Activated naive CD4-positive, alpha-beta T cell treated with anti-CD3 and anti-CD28 coated beads, Interleukin-2, amount 50 U/mL, for 72 hours (primary cell): ENCODE data around the gene CALHM3. TPM values are rescaled to one million over a fixed set of nuclear protein-coding genes. Genes with fewer than 3 reads are reported as not detected.
"Not testable (repeated sequence)": the region's sequence is repeated elsewhere in the genome, so short reads cannot be mapped to it uniquely, and the experiment has no call there.

Experiments
- ATAC-seq, 2 donors: fragments of 150-1000 bp; cut with Tn5 transposase; 2 replicates each; pipeline ENCODE4 v1.10.0; 2021; ENCODE audit warnings: mild to moderate bottlenecking in 2 of 2, moderate library complexity in 2 of 2
- DNase-seq, 2 donors: peaks; one replicate each; pipeline ENCODE4 v3.0.0; 2021 to 2022; ENCODE audit warnings: low spot score in 2 of 2
- H3K27ac Mint-ChIP-seq, 2 donors: one replicate each; pipeline ENCODE4 v1.8.0; 2022; ENCODE audit warnings: mild to moderate bottlenecking in 2 of 2, mixed read lengths in 2 of 2
- H3K36me3 Mint-ChIP-seq, 2 donors: one replicate each; pipeline ENCODE4 v1.8.0; 2022; ENCODE audit warnings: mixed read lengths in 2 of 2
- H3K9me3 Mint-ChIP-seq, 2 donors: one replicate each; pipeline ENCODE4 v1.8.0; 2022; ENCODE audit warnings: mixed read lengths in 2 of 2
- total RNA-seq, 2 donors: library from RNA; stranded (reverse); gene quantifications; one replicate each; pipeline ENCODE4 v1.2.3, GENCODE V29; 2022

The CALHM3 gene
- total RNA-seq = not detected

DNA sequence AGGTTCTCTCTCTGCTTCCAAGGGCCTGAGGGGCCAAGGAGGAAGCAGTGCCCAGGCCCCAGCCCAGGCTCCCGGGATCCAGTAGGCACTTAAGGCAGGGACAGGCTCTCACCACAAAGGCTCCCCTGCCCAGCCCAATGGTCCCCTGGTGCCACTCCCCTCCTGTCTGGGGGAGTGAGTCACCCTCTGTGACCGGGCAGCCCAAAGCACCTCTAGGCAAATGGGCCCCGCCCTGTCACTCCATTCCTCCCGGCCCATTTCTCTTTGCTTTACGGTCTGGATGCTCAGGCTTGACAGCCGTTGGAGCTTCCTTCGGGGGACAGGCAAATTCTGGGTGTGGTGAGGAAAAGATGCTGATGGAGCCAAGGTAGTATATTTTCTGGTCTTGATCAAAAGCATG, at the start of gene CALHM3:
Gene CALHM3 (minus strand): TSS at position 106 of the 400 bp plus-strand sequence. CDS start 208 bp downstream, outside the sequence.
- peak within 1 kb of the TSS; percentile 65 to 70 for H3K27ac Mint-ChIP-seq
- DNase-seq = no peak
- no peaks in the 10 kb centered on the region for H3K9me3 Mint-ChIP-seq
- H3K36me3 Mint-ChIP-seq = no peaks in the 10 kb centered on the region
- ATAC-seq = no peak

- Mint-ChIP-seq H3K9me3 (peaks cover 0 to 7% of the 10 kb centered on the region in 2 donors), H3K27ac (no peak overlapping the region), H3K36me3 (peaks cover 0 to 8% of the 10 kb centered on the region in 2 donors)
- no peak for DNase-seq
- ATAC-seq = no peak
Measured at GRCh38 chr10:103528549-103528948, 49.5 kb upstream of the CALHM3 start.

- H3K9me3 Mint-ChIP-seq, H3K36me3 Mint-ChIP-seq, H3K27ac Mint-ChIP-seq, ATAC-seq, DNase-seq: not testable (repeated sequence)
Measured at GRCh38 chr10:103527476-103527875, 48.4 kb upstream of the CALHM3 start.

- Mint-ChIP-seq H3K9me3 (peaks cover 0 to 7% of the 10 kb centered on the region in 2 donors), H3K36me3 (peaks cover 0 to 8% of the 10 kb centered on the region in 2 donors), H3K27ac (no peak overlapping the region)
- DNase-seq = no peak
- no peak for ATAC-seq
Measured at GRCh38 chr10:103525901-103526300, 46.9 kb upstream of the CALHM3 start.

- no peaks in the 10 kb centered on the region for H3K9me3 Mint-ChIP-seq
- H3K27ac Mint-ChIP-seq = no peak overlapping the region
- H3K36me3 Mint-ChIP-seq = no peaks in the 10 kb centered on the region
- ATAC-seq = no peak
- DNase-seq = no peak
Measured at GRCh38 chr10:103523683-103524082, 44.6 kb upstream of the CALHM3 start.

DNA sequence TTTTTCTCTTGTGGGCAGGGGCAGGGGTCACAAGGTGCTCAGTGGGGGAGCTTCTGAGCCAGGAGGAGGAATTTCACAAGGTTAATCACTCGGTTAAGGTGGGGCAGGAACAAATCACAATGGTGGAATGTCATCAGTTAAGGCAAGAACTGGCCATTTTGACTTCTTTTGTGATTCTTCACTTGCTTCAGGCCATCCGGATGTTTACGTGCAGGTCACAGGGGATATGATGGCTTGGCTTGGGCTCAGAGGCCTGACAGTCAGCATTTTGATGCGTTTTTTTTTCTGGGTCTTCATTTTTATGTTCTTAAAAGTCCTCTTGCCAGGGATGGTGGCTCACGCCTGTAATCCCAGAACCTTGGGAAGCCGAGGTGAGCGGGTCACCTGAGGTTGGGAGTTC, 43.0 kb upstream of the CALHM3 start:
- not testable (repeated sequence) for ATAC-seq, DNase-seq, H3K36me3 Mint-ChIP-seq, H3K27ac Mint-ChIP-seq, H3K9me3 Mint-ChIP-seq

DNA sequence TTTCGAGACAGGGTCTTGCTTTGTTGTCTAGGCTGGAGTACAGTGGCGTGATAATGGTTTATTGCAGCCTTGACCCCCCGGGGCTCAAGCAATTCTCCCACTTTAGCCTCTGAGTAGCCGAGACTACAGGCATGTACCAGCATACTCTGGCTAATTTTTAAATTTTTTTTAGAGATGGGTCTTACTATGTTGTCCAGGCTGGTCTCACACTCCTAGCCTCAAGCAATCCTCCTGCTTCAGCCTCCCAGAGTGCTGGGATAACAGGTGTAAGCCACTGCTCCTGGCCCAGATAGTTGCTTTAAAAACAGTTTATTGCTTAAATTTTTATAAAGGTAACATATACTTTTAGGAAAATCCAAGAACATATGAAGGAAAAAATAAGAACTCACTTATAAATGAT, 40.8 kb upstream of the CALHM3 start:
- no peak overlapping the region for H3K27ac Mint-ChIP-seq
- no peaks in the 10 kb centered on the region for H3K36me3 Mint-ChIP-seq

GRCh38 chr10:103517234-103518085, 38.4 kb upstream of the CALHM3 start:
- H3K27ac Mint-ChIP-seq = peak overlapping the region in 1 of 2 donors; percentile 16
- ATAC-seq (peak; percentile 29 to 38), DNase-seq (no peak)
- no peaks in the 10 kb centered on the region for H3K36me3 Mint-ChIP-seq
- H3K9me3 Mint-ChIP-seq = no peaks in the 10 kb centered on the region

More for the DNA sequence above, 40.8 kb upstream of the CALHM3 start:
- no peaks in the 10 kb centered on the region for H3K9me3 Mint-ChIP-seq
- ATAC-seq (no peak), DNase-seq (no peak)

- H3K9me3 Mint-ChIP-seq = no peaks in the 10 kb centered on the region
- no peaks in the 10 kb centered on the region for H3K36me3 Mint-ChIP-seq
- no peak overlapping the region for H3K27ac Mint-ChIP-seq
- ATAC-seq = no peak
- no peak for DNase-seq
Measured at GRCh38 chr10:103514244-103514643, 35.2 kb upstream of the CALHM3 start.

DNA sequence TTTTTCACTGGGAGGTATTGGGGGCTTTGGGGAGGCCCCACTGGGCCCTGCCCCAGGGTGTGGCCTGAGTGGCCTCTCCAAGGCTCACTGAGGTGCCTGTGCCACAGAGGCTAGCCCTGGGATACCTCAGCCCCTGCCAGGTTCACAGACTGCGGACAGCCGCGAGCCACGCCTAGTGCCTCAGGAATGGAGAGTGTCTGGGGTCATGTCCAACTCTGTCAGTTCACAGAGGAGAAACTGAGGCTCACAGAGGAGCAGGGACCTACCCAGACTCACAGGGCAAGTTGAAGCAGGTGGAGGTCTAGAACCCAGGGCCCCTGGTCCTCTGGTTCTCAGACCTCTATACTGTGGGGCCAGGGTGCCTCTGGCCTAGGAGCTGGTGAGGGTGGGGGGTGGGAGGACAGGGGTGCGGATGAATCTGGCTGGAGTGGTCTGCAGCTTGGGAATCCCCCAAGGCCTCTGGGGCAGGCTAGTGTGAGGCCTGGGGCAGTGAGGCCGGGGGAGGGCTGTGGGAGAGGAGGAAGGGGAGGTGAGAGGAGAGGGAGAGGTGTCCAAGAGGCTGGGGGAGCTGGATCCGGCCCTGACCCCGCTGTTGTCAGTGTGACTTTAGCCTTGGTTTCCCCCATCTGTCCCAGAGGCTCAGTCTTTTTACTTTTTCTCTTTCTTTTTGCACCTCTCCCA, 34.5 kb upstream of the CALHM3 start:
- Mint-ChIP-seq H3K36me3 (no peaks in the 10 kb centered on the region), H3K9me3 (no peaks in the 10 kb centered on the region), H3K27ac (no peak overlapping the region)
- DNase-seq (peak in 1 of 2 donors; percentile 48), ATAC-seq (no peak)

- Mint-ChIP-seq H3K36me3 (no peaks in the 10 kb centered on the region), H3K9me3 (no peaks in the 10 kb centered on the region), H3K27ac (no peak overlapping the region)
- ATAC-seq (no peak), DNase-seq (no peak)
Measured at GRCh38 chr10:103512591-103513379, 33.7 kb upstream of the CALHM3 start.

DNA sequence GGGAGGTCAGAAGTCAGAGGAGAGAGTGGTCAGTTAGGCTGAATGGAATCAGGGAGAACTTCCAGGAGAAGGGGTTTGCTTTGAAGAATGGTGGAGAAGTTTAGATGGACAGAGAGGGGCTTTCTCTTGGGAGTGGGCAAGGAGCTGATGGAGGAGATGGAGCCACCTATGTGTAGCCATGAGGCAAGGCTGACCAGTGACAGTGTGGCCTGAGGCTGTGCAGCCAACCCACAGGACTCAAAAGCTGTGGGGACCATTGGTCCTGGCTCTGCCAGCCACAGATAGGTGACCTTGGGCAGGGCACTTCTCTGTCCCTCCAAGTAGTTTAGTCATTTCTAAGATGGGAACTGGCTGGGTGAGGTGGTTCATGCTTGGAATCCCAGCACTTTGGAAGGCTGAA, 33.1 kb upstream of the CALHM3 start:
- no peaks in the 10 kb centered on the region for H3K9me3 Mint-ChIP-seq

GRCh38 chr10:103510791-103511752, 32.0 kb upstream of the CALHM3 start:
- no peak overlapping the region for H3K27ac Mint-ChIP-seq
- H3K9me3 Mint-ChIP-seq = no peaks in the 10 kb centered on the region
- no peaks in the 10 kb centered on the region for H3K36me3 Mint-ChIP-seq
- no peak for ATAC-seq
- no peak for DNase-seq

More for the DNA sequence above, 33.1 kb upstream of the CALHM3 start:
- no peak for ATAC-seq
- no peak for DNase-seq
- Mint-ChIP-seq H3K36me3 (no peaks in the 10 kb centered on the region), H3K27ac (no peak overlapping the region)

DNA sequence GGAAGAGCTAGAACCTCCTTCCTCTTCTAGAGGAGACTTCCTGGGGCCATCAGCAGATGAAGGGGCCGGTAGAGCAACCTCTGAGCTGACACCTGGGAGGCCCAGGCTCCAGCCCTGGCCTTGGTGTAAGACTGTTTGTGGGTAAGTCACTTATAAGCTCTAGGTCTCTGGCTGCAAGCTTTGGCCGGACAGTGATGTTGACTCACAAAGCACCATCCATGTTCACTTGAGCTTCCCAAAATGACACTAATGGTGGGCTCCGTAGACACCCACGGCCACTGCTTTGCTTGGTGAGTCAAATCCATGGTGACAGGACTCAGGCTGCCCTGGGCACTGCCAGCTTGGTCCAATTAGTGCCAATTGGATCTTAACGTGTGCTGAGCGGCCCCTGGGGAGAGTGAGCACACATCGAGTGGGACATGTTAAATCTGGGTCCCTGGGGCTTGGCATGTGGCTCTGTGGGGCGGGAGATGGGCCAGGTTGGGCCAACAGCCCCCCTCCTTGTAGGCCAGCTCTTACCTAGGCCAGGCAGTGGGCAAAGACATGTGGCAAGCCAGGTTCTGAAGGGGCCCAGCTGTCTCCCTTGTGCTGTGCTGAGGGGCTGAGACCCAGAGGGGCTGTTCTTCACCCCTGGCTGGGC, 31.1 kb upstream of the CALHM3 start:
- ATAC-seq (no peak), DNase-seq (no peak)
- H3K9me3 Mint-ChIP-seq = no peaks in the 10 kb centered on the region
- no peak overlapping the region for H3K27ac Mint-ChIP-seq
- no peaks in the 10 kb centered on the region for H3K36me3 Mint-ChIP-seq
